ENCODE measurements around the gene ABITRAM. TPM values are rescaled to one million over a fixed set of nuclear protein-coding genes. Genes with fewer than 3 reads are reported as not detected.
A peak's percentile ranks its signal among the peaks of the same experiment; 100 is the strongest.

Gene ABITRAM
- total and polyA plus RNA-seq, 2 of the 13 experiments (the other 11 are each of a cell fraction or from before 2014, with no cell fraction given), result 10.2 to 21.6 TPM

- peak; percentile 94 for TF ChIP-seq FOXK1 (CRISPR knock-in tag; IDR thresholded peaks at IDR 0.05; ENCODE audit: borderline replicate concordance, low read depth)
- TF ChIP-seq GRHL1 (CRISPR knock-in tag; conservative IDR thresholded peaks at IDR 0.05), result no peak
- no peak for TF ChIP-seq ZNF619 (CRISPR knock-in tag; IDR thresholded peaks at IDR 0.05)
- 0 out of 2 replicates have a peak, but pooled peaks have one; percentile 86 for TF ChIP-seq ZFP36L1 (CRISPR knock-in tag; IDR thresholded peaks at IDR 0.05)
- TF ChIP-seq LBX2 (CRISPR knock-in tag; IDR thresholded peaks at IDR 0.05; ENCODE audit: borderline replicate concordance), result no peak
- TF ChIP-seq ELF1 (CRISPR knock-in tag; IDR thresholded peaks at IDR 0.05), result peak; percentile 46; the same call in 1 of the 2 replicates
- TF ChIP-seq NR2F2 (IDR thresholded peaks at IDR 0.05; ENCODE audit: borderline replicate concordance, low read depth), result peak; percentile 99
- TF ChIP-seq POLR2G (IDR thresholded peaks at IDR 0.05; ENCODE audit: low read depth, low read length), result peak; percentile 95
- TF ChIP-seq SKIL (CRISPR knock-in tag; IDR thresholded peaks at IDR 0.05; ENCODE audit: borderline replicate concordance), result peak; percentile 99
- no peak; the same call in 1 of the 2 replicates for TF ChIP-seq ZNF547 (CRISPR knock-in tag; IDR thresholded peaks at IDR 0.05)
- no peak for TF ChIP-seq MAF1 (CRISPR knock-in tag; IDR thresholded peaks at IDR 0.05; ENCODE audit: borderline replicate concordance)
- peak; percentile 71; the same call in 1 of the 2 replicates for TF ChIP-seq KDM3A (CRISPR knock-in tag; IDR thresholded peaks at IDR 0.05; ENCODE audit: low read depth)
- no peak for TF ChIP-seq ZZZ3 (CRISPR knock-in tag; IDR thresholded peaks at IDR 0.05; ENCODE audit: borderline replicate concordance)
- no peak for TF ChIP-seq ATF6 (CRISPR knock-in tag; conservative IDR thresholded peaks at IDR 0.05)
- no peak for TF ChIP-seq NONO (IDR thresholded peaks at IDR 0.05)
- peak; percentile 91 for TF ChIP-seq NONO (CRISPR knock-in tag; conservative IDR thresholded peaks at IDR 0.05)
- peak; percentile 92; the same call in 1 of the 2 replicates for TF ChIP-seq ZNF512B (CRISPR knock-in tag; IDR thresholded peaks at IDR 0.05; ENCODE audit: borderline replicate concordance)
- TF ChIP-seq MAFK (conservative IDR thresholded peaks at IDR 0.05 in 1 of 2, IDR thresholded peaks at IDR 0.05 in 1 of 2; ENCODE audit: low read length in 2 of 2), result no peak
- TF ChIP-seq TAF1 (CRISPR knock-in tag; IDR thresholded peaks at IDR 0.05), result peak; percentile 82
- TF ChIP-seq GFI1 (CRISPR knock-in tag; IDR thresholded peaks at IDR 0.05; ENCODE audit: borderline replicate concordance), result peak; percentile 83; the same call in 1 of the 2 replicates
These were observed 48.4 kb upstream of the ABITRAM start (continued) for GRCh38 chr9:108885643-108886348.
